Myocyte (in vitro differentiated cells): Measurements from ENCODE around the gene ARHGAP22. TPM values are rescaled to one million over a fixed set of nuclear protein-coding genes. Genes with fewer than 3 reads are reported as not detected.

Experiments used
- DNase-seq: peaks from one replicate; pipeline ENCODE4 v3.0.0-alpha.2; 2012; ENCODE audit warnings: low read depth
- total RNA-seq: library from RNA; depleted of rRNA; stranded (reverse); fragments of >200 nt; gene quantifications from 2 replicates; pipeline ENCODE4 v1.2.3, GENCODE V29; 2014

Gene ARHGAP22
- total RNA-seq, 1 donor from 2014 or later: 42.8 TPM

DNA sequence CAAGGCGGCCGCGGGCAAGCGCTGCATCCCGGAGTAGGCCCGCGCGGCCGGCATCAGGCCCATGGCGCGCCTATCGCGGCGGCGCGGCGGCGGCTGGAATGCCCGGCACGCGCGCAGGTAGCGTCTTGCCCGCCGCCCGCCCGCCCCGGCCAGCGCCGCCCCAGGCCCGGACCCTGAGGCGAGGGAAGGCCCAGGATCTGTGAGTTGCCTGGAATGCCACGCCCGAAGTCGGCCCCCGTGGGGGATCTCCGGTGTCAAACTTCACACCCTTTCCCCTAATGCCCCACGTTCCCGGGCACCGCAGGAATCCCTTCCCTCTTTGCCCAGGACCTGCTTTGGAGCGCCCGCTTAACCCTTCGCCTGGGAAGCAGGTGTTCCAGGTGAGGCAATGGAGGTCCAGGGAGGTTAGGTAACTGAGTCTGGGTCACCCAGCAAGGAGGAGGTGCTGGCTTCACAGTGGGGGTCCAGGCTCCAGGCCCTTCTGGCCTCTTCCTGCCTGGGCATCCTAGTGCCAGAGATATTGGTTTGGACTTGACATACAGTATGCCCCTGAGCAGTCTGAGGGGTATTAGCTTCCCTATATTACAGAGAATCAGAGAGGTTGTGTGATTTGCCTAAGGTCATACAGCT lies 138.1 kb downstream of the ARHGAP22 start:
- DNase-seq: no peak

DNA sequence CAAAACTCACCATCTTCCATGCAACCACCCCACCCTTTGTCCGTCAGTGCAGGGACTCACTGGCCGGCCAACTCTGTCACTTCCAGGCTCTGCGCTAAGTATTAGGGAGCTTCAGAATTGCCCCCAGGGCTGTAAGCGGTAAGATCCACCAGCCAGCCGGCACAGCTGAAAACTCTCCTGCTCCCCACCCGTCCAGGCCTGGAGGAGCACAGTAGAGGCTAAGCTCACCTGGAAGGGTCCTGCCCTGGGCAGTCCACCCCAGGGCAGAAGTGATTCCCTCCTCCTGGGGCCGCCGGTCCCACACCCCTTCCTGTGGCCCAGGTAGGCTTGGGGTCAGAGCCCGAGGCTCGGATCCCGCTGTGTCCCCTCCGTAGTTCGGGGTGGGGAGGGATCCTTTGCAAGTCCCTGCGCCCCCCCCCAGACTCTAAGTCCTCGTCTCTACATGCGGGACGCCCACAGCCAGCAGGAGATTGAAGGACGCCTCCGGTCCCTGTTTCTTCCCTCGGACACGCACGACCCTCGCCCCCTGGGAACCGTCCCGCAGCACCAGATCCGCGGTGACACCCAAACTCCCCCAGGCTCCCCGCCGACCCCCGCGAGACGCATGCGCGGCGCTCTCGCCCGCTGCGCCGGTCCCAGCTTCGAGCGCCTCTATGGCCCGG lies 138.9 kb downstream of the ARHGAP22 start:
- no peak for DNase-seq

DNA sequence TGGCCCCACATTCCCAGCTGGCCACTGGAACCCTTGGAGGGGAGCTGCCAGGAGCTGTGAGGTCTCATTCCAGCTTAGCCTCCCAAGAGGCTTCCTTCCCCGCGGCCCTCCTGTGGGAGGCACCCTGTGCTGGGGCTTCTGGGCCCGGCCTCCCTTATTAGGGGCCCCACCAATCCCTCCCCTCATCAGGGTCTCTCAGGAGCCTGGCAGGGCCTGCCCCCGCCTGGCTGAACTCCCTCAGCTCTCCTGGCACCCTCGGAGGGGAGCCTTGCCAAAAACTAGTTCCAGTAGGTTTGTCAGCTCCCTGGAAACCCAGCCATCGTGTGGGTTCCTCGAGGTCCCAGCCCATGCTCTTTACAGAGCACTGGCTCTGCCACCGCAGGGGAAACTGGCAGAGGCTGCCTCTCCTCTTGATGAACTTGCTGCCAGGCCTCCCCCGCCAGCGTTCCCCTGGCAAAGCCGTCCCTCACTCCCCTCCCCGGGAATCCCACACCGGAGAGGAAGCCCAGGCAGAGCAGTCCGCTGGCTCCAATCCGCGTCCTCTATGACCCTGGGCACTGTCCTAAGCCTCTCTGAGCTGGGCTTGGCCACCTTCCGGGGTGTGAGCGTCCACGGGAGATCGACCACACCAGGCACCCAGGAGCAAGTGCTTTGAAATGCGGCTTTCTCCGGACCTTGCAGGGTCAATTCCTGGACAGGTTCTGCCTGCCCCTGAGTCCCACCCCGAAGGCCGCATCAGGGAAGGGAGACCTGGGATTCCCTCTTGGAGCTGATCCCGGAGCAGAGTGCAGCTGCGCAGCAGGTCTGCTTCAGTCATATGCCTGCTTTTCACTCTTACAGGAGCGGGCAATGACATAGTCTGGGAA lies 139.8 kb downstream of the ARHGAP22 start:
- DNase-seq: no peak

DNA sequence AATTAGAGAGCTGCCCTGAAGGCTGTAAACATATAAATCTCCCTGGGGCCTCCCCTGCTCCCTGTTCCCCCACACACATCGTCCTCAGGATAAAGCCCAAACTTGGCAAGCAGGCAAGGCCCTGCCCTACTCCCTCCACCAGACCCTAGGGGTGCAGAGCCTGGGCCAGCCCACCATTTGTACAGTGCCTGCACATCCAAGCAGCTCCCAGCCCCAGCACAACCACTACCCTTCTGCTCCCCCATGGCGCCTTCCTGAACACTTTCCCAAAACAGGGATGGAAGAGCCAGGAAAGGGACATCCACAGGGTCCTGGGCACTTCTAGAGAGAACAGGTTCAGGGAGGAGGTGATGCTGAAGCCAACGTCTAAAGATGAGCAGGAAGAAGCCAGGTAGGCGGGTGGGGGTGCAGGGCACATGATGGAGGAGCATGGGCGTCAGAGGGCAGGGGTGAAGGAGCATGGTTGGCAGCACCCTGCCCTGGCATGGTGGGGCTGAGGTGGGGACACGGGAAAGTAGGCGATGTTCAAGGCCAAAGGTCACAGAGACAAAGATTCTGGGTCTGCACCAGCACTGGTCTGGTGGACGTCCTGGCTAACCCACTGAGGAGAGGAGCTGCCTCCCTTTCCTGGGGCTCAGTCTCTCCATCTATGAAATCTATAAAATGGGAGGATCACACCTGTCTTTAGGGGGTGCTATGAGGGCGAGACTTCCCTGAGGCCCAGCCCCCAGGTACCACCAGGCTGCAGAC lies 140.6 kb downstream of the ARHGAP22 start:
- no peak for DNase-seq

DNA sequence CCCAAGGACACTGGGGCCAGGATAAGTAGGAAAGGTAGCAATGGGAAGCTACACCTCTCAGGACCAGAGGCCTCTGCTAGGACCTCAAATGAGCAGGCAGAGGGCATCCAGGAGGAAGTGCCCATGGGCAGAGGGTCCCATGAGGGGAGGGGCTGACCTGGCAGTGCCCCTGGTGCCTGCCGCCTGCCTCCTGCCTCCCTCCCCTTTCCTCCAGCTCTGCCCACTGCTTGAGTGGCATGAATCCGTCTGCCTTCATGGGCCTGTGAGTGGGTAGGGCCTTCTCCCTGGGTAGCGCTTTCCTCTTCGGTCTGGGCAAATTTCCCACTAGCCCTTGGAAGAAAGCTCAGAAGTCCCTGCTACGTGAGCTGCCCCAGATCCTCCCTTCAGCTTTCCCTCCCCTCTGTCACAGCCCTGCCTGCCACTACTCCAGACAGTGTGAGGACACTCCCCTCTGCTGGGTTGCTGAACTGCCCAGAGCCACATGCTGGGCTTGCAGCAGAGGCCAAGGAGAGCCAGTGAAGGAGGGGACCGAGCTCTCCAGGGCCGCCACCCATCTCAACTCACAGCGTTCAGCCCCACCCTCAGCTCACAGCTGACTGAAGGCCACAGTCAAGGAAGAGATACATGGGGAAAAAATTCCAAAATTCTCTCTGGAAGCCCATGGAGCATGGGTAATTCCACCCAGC lies 141.4 kb downstream of the ARHGAP22 start:
- DNase-seq: peak; percentile 67

DNA sequence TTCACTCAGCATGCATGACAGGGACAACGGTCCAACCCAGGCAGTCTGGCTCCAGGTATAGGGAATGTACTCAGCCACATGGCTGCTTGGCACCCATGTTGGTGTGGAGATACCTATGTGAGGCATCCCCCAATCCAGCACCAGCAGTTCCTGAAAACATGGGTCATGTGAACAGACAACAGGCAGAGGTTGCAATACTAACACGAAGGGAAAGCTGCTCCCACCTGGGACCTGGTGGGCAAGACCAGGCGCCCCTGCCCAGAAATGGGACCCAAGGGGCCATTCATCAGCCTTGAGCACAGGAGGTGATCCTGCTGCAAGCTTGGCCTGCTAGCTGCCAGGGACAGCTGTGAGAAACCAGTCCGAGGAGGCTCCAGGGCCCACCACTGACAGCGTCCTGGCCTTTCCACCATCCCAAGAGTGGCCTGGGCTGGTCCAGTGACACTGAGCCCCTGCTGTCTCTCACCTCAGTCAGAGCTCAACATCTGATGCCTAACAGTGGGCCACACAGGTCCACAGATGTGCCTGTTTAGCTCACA lies 142.3 kb downstream of the ARHGAP22 start:
- no peak for DNase-seq

DNA sequence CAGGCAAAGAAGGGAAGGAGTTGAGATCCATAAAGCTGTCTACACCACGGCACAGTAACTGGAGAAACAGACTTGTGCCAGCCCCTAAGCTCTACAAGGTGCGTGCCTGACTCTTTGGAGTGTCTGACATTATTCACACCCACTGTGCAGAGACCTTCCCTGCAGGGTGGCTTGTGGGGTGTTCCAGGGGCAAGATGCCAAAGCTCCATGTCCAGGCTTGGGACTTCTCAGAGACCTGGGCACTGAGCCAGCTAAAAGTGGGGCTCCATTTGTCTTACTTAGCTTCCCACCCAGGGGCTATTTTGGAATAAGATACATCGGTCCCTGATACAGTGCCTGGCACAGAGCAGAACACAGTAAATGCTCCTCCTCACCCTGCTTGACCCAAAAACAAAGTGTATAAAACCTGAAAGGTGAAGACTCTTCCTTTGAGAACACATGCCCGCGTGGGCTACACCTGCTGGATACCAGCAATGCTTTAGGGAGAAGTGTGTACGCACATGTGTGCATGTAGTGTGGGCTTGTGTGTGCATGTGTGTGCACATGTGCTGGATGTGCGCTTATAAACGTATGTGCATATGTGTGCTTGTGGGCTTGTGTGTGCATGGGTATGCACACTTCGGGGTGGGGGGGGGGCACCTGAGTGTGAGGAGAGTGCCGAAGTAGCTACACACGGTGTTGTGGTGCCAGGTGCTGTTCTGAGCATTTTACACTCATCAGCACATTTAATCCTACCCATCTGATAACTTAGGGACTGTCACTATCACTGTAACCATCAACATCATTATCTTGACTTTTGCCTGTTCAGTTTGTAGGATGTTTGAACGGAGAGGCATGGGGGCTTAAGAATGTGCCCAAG lies 143.0 kb downstream of the ARHGAP22 start:
- DNase-seq: no peak

DNA sequence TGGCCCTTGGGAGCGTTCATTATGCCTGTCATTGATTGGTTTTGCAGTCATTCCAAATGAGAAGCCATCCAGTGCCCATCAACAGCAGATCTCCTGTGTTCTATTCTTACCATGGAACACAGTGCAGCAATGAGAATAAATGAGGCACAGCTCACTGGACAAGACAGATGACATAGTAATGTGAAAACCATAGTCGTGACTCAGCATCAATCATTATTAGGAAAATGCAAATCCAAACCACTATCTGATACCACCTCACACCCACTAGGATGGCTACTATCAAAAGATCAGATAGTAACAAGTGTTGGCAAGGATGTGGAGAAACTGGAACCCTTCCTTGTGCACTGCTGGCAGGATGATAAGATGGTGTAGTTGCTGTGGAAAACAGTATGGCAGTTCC lies 144.7 kb downstream of the ARHGAP22 start:
- no peak for DNase-seq

DNA sequence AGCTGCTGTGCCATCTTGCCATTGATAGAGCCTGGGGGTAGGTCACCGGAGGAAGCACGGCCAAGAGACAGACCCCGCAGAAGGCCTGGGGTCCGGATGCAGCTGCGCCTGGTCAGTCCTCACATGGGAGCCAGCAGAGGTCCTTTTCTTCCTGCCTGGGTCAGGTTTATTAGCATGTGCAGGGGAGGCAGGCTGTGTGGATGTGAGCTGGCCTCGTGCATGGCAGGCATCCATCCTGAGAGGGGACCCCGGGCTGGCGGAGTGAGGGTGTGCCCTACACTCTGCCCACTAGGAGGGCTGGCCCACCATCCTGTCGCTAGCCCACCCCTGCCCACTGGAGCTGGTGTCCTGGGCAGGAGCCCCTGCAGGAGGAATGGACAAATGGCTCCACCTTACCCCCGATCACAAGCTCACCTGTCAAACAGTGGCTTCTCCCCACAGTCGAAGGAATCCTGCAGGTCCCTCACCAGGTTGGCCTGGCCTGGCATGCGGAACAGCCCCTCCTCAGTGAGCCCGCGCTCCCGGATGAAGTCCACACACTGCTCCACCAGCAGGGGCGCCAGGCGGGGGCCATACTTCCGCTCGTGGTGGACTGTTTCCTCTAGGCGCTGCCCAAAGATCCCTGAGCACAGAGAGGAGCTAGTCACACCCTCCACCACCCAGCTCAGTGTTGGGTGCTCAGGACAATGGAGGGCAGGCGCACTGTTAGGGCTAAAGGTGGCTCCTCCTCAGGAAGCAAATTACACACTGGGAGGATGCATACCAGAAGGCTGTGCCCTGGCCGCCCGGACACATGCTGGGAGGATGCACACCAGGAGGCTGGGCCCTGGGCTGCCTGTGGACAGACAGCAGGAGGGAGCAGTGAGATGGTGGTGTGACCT lies 145.4 kb downstream of the ARHGAP22 start:
- no peak for DNase-seq

DNA sequence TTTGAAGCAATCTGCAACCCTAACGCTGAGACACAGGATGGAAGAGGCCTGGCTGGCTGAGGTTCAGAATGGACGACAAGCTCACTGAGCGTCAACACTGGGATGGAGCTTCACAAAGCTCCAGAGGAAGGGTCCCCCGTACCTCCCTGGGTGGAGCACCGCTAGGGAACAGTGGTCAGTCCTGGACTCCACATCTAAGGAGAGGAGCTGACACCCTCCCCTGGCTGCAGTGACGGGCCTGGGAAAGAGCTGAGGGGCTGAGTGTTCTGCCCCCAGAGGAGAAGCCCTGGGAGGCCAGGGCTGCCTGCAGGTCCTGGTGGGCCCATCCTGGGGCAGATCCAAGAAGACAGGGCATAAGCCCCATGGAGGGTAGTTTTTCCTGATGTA lies 146.2 kb downstream of the ARHGAP22 start:
- no peak for DNase-seq

DNA sequence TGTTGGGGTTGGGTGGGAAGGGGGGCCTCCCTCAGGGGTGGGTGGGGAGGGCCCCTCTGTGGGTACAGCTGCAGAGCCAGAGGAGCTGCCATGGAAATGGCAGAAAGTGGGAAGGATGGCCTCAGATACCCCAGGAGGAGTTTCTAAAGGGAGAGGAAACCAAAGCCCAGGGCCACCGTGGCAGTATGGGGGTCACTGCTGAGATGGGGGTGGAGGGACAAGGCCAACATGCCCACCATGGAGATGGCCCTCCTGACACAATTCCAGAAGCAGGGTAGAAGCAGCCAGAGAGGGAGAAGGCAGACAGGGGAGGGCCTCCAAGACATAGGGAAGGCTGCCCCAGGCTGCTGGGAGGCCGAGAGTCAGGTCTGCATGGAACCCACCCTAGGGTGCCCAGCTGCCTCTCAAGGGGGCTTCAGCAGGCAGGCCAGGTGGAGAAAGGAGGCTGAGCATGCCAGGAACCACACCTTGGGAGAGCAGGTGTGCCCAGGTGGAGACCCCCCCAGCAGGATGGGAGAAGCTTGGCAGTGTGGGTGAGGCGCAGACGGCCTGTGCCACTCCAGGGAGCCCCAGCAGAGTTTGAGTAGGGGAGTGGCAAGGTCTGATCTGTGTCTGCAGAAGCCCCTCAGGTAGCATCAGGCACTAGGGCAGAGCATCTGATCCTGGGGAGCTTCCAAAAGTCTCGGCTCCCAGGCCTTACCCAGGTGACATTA lies 146.8 kb downstream of the ARHGAP22 start:
- DNase-seq: no peak

DNA sequence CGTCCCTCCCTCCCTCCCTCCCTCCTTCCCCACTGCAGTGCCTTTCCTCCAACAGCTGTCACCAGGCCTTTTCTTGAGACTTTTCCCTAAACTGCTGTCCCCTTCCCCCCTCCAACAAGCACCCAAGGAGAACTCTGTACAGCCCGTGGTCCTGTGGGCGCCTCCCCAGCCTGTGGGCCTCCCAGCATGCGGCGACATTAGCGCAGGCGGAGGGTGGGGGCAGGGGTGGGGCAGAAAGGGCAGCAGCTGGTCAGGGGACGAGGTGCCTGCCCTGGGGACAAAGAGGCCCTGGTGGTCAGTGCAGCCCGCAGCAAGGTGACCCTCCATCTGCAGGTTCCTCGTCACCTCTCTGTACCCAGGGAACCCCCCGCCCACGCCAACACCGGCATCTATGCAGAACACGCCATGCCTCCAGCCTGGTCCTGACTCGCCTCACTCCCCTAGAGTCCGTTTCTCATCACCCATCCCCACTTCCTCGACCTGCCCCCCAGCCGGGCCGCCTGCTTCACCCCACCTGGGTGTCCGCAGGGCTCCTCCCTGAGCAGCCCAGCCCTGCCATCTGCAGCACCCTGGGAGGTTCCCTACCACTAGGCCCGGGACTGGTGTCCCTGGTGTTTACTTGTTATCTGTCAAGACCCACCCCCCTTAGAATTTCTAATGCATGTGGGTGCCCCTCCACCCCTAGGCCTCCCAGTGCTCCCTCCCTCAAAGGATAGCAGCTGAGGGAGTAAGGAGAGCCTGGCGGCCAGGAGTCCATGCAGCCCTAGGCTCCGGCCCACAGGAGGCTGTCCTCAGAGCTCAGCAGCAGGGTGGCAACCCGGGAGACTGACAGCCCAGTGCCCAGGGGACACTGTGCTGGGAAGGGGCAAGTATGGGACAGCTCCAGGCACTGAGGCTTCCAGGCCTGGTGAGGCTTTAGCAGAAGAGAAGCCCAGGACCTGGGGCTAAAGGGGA lies 147.8 kb downstream of the ARHGAP22 start:
- no peak for DNase-seq

DNA sequence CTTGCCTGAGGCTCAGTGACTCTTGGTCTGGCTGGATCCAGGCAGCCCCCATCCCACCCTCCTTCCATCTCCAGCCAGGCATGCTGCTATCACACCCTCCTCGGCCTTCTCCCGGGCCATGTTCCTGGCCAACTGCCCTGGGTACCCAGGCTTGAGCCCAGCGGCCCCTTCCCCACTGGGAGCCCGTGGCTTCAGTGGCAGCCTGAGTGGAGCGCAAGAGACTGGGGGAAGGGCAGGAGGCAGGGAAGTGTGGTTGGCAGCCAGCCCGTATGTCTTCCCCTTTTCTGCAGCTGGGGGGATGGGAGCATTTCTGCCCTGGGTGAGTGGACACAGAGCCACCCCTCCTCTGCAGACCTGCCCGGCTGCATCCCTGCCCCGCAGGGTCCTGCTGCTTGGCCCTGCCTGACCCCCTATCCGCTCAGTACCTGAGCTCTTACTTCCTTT lies 148.5 kb downstream of the ARHGAP22 start:
- no peak for DNase-seq

DNA sequence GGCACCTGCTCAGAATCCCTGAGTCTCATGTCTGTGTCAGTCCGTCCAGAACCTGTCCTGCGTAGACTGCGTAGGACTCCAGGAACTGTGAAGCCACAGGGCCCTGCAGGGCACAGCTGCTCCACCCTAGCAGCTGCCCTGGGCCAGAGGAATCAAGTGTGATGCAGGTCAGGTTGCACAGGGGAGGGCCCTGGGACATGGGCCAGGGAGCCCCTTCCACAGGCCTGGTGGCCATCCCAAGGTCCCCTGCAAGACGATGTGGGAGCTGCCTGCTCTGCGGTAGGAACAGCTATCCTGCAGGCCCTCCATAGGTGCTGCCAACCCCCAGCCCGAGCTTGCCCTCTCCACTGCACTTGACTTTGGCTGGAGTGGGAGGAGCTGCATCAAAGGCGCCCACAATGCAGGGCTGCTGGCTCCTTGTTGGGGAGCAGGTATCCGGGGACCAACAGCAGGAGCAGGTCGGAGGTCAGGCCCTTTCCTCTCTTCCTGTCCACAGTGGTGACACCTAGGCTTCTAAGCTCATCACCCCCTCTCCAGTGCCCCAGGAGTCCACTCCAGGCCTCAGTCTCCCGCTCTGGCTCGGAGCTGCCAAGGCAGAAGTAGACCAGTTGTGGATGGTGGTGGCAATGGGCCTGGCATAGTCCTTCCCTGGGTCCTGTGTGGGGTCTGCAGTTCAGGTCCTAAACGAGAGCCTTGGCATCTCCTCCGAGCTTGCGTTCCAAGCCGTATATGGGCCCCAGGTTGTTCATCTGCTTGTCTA lies 149.3 kb downstream of the ARHGAP22 start:
- DNase-seq: peak; percentile 72

DNA sequence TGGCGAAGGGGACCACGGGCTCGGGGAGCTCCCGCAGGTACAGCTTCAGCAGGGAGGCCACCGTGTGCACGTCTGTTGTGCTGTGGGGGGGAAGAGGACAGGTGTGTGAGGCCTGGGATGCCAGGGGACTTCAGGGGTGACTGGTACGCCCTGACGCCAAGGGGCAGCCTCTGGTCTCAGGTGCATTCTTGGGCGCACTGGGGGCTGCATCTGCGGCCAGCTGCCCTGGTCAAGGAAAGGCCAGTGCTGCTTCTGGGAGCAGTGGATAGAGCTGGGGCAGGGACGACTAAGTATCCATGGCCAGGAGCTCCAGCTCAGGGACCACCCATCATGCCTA lies 149.8 kb downstream of the ARHGAP22 start:
- DNase-seq: no peak
